SKM-1 (cell line): ENCODE results near the gene POLR3E.
"Not testable (repeated sequence)": the region's sequence is repeated elsewhere in the genome, so short reads cannot be mapped to it uniquely, and the experiment has no call there.

Source experiments
- DNase-seq: peaks from one replicate; lab custom pipeline; 2025; ENCODE audit not compliant: unreplicated experiment; lab: John Stamatoyannopoulos, UW

Gene POLR3E

DNA sequence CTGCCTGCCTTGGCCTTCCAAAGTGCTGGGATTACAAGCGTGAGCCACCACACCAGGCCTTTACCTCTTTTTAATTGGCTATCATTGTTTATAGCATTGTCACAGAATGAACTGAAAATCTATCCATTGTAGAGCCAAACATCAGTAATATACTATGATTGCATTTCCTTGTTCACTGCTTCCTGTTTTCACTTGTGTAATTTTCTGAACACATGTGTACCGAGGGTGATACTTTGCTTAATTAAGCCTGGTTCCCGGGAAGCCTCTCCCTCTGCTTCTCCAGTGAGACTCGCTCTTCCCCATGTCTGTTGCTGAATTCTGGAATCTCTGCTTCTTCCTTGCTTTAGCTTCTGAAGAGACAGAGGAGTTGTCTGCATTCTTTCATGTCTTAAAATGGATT, 33.1 kb downstream of the POLR3E start:
- DNase-seq = no peak

DNA sequence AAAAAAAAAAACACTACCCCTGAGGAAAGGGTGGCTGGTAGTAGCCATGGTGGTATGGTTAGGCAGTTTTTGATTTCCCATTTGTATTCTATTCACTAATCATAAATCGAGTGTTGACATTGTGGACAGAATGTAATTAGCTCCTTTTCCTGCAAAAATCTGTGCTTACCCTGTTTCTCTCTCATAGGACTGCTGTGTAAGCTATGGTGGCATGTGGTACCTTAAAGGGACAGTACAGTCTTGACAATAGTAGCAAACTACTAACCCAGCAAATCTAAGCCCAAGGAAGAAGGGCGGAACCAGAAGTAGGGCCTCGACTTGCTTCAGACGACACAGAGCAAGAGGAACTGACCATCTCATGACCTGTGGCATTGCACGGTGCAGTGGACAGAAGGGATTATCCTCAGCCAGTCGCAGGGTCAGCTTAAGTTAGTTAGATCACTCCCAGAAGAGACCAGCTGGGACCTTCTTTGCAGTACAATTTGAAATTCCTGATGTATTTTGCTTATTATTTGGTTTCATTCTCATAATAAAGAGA, 36.3 kb downstream of the POLR3E start:
- no peak for DNase-seq

DNA sequence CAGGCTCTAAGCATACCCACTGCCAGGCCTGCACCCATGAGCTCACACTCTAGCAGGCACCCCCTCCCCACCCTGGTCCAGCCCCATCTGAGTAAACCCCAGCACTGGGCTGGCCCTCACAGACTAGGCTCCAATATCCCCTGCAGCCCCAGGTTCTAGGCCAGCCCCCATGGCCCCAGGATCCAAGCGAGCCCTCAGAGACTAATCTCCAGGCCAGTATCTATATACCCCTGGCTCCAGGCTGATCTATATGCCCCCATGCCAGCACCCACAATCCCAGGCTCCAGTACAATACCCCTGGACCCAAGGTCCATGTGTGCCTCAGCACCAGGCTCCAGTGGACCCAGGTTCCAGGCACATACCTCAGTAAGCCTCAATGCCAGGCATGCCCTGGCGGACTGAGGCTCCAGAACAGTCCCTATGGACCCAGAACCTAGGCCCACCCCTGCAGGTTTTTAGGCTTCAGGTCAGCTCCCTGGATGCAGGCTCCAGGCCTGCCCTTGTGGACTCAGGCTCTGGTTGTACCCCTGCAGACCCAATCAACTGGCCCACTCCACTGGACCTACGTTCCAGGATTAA, 38.5 kb downstream of the POLR3E start:
- no peak for DNase-seq

DNA sequence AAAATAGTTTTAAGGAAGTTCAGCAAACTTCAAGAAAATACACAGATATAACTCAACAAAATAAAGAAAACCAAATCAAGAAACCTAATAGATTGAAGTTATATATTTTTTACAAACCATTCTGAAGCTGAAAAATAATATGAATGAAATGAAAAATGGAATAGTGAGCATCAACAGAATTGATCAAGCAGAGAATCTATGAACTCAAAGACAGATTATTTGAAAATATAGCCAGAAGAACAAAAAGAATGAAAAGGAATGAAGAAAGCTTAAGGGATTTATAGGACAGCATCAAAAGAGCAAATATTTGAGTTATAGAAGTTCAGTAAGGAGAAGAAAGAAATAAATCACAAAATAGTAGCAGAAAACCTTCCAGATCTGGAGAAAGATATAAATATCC, 39.4 kb downstream of the POLR3E start:
- no peak for DNase-seq

DNA sequence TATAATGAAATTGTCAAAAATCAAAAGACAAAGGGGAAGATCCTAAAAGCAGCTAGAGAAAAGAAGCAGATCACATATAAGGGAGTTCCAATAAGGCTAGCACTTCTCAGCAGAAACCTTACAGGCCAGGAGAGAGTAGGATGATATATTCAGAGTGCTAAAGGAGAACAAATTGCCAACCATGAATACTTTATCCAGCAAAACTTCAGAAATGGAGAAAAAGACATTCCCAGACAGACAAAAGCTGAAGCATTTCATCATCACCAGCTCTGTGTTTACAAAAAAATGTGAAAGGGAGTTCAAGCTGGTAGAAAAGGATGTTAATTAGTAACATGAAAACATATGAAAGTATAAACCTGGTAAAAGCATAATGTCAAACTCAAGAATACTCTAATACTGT, 39.8 kb downstream of the POLR3E start:
- no peak for DNase-seq

DNA sequence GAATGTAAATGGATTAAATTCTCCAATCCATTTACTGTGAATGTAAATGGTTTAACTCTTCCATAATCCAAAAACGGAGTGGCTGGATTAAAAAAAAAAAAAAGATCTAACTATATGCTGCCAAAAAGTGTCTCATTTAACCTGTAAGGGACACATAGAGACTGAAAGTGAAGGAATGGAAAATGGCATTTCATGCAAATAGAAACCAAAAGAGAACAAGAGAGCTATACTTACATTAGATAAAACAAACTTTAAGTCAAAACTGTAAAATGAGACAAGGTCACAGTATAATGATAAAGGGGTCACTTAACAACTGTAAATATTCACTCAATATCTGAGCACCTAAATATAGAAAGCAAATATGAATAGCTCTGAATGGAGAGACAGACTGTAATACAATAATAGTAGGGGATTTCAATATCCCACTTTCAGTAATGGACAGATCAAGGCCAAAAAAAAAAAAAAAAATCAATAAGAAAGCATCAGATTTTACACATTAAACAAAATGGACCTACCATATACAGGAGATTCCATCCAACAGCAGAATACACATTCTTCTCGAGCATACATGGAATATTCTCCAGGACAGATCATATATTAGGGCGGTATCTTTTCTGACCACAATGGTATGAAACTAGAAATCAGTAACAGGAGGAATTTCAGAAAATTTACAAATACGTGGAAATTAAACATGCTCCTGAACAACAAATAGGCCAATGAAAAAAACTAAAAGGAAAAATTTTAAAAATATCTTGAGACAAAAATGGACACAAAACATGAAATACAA, 40.8 kb downstream of the POLR3E start:
- DNase-seq = no peak

DNA sequence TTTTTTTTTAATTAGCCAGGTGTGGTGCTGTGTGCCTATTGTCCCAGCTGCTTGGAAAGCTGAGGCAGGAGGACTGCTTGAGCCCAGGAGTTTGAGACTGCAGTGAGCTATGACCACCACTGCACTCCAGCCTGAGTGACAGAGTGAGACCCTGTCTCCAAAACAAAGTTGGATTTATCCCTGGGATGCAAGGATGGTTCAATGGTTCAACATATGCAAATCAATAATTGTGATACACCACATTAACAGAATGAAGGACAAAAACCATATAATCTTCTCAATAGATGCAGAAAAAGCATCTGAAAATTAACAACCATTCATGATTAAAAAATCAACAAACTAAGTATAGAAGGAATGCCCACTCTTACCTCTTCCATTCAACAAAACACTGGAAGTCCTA, 43.7 kb downstream of the POLR3E start:
- DNase-seq = no peak

DNA sequence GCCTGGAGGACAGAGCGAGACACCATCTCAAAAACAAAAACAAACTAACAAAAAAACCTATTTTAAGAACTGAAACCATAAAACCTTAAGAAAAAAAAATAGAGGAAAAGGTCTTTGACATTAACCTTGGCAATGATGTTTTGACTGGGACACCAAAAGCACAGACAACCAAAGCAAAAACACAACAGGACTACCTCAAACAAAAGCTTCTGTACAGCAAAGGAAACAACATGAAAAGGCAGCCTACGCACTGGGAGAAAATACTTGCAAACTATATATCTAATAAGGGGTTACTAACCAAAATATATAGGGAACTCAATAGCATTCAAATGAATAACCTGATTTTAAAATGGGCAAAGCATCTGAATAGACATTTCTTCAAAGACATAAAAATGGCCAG, 44.9 kb downstream of the POLR3E start:
- no peak for DNase-seq

DNA sequence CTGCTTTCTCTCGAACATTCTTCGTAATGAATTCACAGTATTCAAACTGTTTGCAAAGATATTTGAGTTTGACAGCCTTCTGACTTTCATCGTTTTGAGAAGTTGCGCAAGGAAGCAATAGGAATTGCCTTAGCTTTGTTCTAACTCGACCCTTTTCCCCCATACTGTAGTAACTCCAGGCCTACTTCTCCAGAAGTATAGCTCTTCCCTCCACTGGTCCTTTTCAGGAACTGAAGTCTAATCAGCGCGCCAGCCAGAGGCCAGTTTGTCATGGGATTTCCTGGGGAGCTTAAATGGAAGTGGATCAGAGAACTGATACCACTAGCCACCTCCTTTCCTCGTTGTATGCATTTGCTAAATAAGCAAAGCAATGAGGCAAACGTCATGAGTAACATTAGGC, 49.3 kb downstream of the POLR3E start:
- DNase-seq = no peak

DNA sequence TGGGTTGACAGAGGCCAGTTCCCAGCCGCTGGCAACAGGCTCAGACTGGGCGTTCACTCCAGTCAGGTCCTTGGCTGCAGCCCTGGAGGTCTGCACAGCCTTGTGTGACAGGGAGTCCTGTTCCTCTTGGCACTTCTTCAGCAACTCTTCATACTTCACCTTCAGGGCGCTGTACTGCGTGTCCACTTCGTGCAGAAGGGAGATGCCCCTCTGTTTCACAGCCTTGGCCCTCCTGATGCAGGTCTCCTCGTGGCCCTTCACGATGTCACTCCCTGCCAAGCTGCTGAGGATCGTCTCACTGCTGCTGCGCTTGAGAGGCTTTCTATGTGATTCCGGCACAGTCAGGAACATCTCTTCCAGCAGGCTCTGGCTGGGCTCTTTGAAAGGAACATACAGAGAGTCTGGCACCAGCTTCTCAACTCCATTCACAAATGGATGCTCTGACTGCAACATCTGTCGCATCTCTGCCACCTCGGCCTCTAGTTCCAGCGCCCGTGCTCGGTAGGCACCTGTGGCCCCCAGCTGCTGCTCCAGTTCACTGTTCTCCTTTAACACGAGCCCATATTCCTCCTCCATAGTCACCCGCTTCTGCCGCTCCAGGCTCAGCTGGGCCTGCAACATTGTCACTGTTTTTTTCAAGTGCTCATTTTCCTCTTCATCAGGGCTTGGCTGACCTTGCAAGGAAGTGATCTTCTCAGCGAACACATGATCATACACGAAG, 50.1 kb downstream of the POLR3E start:
- no peak for DNase-seq

DNA sequence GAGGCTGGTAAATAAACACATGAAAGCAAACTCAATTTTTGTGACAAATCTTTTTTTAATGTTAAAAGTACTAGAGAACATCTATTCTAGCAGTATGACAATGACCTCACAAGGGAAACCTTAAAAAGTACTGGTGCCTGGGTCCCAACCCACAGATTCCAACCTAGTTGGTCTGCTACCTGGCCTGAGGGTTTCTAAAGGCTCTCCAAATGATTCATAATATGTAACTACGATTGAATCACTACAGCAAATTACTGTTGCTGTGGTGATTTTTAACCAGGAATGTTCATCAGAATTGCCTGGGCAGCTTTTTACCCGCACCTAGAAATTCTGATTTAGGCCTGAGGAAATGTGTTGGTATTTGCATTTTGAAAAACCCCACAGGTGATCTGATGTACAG, 51.1 kb downstream of the POLR3E start:
- DNase-seq = no peak

DNA sequence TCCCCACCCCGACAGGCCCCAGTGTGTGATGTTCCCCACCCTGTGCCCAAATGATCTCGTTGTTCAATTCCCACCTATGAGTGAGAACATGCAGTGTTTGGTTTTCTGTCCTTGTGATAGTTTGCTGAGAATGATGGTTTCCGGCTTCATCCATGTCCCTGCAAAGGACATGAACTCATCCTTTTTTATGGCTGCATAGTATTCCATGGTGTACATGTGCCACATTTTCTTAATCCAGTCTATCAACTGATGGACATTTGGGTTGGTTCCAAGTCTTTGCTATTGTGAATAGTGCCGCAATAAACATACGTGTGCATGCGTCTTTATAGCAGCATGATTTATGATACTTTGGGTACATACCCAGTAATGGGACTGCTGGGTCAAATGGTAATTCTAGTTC, 53.8 kb downstream of the POLR3E start:
- DNase-seq = not testable (repeated sequence)

DNA sequence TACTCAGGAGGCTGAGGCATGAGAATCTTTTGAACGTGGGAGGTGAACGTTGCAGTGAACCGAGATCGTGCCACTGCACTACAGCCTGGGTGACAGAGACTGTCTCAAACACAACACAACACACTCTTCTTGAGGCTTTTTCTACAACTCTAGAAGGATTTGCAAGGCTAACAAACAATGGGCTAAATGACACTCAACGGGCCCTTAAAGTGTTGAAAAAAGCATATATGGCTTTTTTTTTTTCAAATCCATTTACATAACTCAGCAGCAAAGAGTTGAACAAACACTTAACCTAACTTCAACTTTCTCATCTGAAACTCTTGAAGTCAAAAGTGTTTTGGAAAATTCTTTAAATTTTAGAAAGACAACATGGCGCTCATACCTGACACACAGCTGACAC, 54.9 kb downstream of the POLR3E start:
- no peak for DNase-seq

DNA sequence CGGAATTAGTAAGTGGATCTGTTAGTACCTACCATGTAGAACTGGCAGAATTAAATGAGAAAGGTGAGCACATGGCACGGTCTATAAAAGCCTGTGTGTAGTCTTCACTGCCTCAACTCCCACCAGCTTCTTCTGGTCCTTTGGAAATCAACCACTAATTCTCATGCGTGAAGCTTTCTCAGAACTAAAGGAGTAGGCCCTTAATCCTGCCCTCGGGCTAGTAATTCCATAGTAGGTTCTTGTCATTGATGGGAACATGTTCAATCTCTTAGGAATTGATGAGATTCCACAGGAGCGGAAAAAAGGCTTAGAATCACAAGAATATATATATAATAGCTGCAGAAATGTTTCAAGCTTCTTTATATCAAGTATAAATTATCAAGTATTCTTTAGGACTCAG, 55.5 kb downstream of the POLR3E start:
- DNase-seq = no peak

DNA sequence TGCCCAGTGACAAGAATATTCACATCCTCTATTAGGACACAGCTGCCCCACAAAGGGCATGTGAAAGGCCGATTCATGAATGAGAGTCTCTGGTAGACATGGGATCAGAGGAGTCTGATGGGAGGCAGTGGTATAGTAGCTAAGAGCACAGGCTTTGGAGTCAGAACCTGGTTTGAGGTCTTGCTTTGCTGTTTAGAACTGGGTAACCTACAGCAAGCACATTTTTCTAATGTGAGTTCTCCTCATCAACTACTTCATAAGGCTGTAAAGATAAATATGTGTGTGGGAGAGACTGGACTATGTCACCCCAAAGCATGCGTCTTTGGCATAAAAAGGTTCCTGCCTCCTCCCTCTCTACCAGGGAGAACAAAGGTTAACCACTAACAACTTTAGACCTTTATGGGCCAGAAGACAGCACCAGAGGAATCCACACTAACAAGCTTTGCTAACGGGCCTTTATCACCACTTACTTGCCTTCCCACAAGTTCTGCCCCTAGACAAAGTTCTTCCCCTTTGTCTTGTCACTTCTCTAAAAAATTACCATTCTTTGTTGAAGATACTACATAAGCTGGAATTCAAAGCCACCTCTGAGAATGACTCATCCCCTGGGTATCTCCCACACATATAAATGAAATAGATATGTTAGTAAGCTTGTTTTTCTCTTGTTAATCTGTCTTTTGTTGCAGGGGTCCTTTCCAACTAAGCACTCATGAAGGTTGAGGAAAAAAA, 56.1 kb downstream of the POLR3E start:
- DNase-seq = peak; percentile 80

DNA sequence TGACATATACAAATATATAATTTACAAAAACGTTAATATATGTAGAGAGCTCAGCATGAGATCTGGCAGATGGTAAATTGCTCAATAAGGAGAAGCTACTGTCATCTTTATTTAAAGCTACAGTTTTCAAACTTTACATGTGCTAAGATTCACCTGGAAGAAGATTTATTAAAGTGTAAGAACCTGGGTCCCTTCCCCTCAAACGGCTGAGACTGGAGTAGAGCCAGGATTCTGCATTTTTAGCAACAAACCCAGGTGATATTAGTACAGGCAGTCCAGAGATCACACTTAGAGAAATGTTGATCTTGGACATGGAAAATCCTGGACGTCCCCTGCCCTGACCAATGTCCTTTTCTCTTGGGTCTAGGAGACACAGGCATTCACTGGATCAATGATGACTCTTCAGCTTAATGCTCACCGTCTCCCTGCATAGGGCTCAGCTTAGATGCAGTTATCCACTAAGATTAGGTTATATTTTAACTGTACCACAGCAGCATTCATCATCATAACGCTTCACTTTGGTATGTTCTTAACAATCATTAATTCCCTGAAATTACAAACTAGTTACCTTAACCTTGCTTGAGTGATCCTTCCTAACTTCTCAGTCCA, 56.8 kb downstream of the POLR3E start:
- no peak for DNase-seq

DNA sequence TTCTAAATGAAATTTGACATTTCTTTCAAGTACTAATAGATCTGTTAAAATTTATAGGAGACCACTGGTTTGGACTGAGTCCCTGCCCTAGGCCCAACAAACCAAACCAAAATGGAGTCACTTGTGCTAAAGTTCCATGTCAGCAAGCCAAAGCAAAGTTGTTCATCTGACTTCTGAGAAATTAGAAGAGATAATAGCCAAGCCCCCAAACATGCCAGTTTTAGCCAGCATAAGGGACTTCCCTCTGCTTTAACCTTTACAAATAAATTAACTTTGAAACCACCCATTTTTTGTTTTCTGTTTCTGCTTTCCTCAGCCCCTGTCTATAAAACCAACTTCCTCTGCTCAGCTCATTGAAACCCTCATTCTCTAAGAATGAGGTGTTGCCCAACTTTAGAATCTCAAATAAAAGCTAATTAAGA, 58.3 kb downstream of the POLR3E start:
- DNase-seq = no peak

DNA sequence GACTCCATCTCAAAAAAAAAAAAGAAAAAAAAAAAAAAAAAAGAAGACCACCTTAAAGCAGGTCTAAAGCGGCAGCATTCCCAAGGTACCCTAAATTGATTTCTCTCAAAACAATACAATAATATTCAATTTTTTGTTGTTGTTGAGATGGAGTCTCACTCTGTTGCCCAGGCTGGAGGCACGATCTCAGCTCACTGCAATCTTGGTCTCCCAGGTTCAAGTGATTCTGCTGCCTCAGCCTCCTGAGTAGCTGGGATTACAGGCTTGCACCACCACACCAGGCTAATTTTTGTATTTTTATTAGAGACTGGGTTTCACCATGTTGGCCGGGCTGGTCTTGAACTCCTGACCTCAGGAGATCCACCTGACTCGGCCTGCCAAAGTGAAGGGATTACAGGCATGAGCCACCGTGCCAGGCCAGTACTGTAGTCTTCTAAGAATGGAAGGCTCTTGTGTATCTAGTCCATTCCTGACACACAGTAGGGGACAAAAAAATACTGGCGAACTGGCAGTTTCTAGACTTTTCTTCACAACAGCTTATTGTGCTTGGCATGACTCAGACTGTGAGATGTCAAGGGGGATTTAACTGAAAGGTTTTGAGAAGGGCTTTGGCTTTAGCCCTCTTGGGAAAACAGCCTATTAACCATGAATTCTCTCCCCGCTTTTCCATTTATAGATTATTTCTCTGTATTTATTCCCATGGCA, 59.9 kb downstream of the POLR3E start:
- DNase-seq = no peak

DNA sequence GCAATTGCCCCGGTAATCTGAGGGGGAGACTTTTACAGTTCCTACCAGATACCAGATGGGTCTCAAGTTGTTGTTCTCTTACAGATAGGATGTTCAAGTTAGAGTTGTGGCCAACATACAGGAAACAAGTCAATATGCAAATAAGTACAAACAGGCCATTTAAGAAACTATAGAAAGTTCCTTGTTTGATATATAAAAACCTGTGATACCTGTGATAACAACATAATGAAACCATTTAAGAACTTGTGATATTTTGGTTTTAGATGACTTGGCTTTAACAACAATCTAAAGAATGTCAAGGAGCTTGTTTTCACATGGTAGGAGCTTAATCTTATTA, 60.4 kb downstream of the POLR3E start:
- DNase-seq = no peak

DNA sequence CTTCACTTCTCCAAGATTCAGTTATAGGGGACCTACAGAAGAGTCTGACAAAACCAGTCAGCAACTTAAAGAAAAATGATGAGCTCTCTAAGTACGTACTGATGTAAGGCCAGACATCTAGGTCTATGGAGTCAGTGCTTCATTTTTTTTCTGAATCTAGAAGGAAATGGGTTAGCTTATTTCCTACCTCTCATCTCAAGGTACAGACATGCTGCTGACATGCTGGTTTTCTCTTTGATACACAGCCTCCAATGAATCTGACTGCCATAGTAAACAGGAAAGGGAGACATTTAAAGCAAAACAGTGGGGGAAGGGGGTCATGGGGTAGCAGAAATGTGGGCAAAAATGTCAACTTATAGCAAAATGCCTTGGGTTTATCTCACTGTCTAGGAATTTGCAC, 60.8 kb downstream of the POLR3E start:
- DNase-seq = no peak
